Thyroid gland (tissue), 4 donors: Measurements from ENCODE around the gene SLC4A4. TPM values are rescaled to one million over a fixed set of nuclear protein-coding genes. Genes with fewer than 3 reads are reported as not detected.
A peak's percentile ranks its signal among the peaks of the same experiment; 100 is the strongest.

Experiments used
- DNase-seq, 2 donors: peaks; one replicate each; pipeline ENCODE4 v3.0.0-alpha.2; 2019
- H3K27ac ChIP-seq, 3 donors: fragments of 200-600 bp; sonication (generic); 1 replicate in 2 of 3; 2 replicates in 1 of 3; pipeline ENCODE4 v1.5.1; 2016 to 2019; ENCODE audit warnings: mild to moderate bottlenecking in 1 of 3, moderate library complexity in 1 of 3
- H3K27me3 ChIP-seq: fragments of 200-600 bp; sonication (generic); one replicate; pipeline ENCODE4 v1.5.1; 2019
- H3K36me3 ChIP-seq, 2 donors: fragments of 200-600 bp; sonication (generic); one replicate each; pipeline ENCODE4 v1.5.1; 2016 to 2019
- H3K4me1 ChIP-seq, 2 donors: fragments of 200-600 bp; sonication (generic); one replicate each; pipeline ENCODE4 v1.5.1; 2017 to 2019
- H3K4me3 ChIP-seq, 3 donors: fragments of 200-600 bp; sonication (generic); replicated peaks in 1 of 3; 1 replicate in 2 of 3; 2 replicates in 1 of 3; pipeline ENCODE4 v1.5.1; 2016; ENCODE audit warnings: mild to moderate bottlenecking in 1 of 3
- H3K9me3 ChIP-seq: fragments of 200-600 bp; sonication (generic); one replicate; pipeline ENCODE4 v1.5.1; 2017
- CTCF ChIP-seq, 6 experiments: fragments of 200-600 bp in 3 of 6; fragments of 450-650 bp in 3 of 6; sonication (generic) in 3 of 6; IDR thresholded peaks; one replicate each; pipeline ENCODE4 v1.5.1; 2016 to 2019; ENCODE audit warnings: antibody characterized with exemption in 6 of 6, mild to moderate bottlenecking in 2 of 6, inconsistent platforms in 1 of 6, moderate library complexity in 1 of 6
- POLR2A ChIP-seq, 2 donors: fragments of 450-650 bp; IDR thresholded peaks; one replicate each; pipeline ENCODE4 v1.6.1; 2017; ENCODE audit warnings: antibody characterized with exemption in 2 of 2, mild to moderate bottlenecking in 2 of 2, moderate library complexity in 1 of 2
- WGBS, 2 donors: methylation state at CpG; one replicate each; pipeline ENCODE4 v1.1.5; 2017; 5-methylcytosine and 5-hydroxymethylcytosine counted together
- intact Hi-C: fragments of 100-400 bp; cut with DNase I; formaldehyde crosslinking; loops from one replicate; pipeline ENCODE4 v1.15.1; 2023
- total RNA-seq, 4 donors: library from RNA; depleted of rRNA; stranded (reverse); fragments of >200 nt; gene quantifications; one replicate each; pipeline ENCODE4 v1.2.3, GENCODE V29; 2016

The SLC4A4 gene
- total RNA-seq, 4 donors from 2014 or later = 39.8 to 90.7 (median 72.8) TPM

GRCh38 chr4:71520308-71520707, 181.5 kb downstream of the SLC4A4 start:
- H3K4me1 ChIP-seq = no peaks in the 10 kb centered on the region
- no peak overlapping the region for H3K27ac ChIP-seq
- no peaks in the 10 kb centered on the region for H3K36me3 ChIP-seq
- 63% methylated on average over 1 of the region's 1 CpG for WGBS, 2 donors
- H3K27me3 ChIP-seq = no peaks in the 10 kb centered on the region
- no peaks in the 10 kb centered on the region for H3K9me3 ChIP-seq
- TF ChIP-seq POLR2A (IDR thresholded peaks at IDR 0.05) = no peak
- no peak for TF ChIP-seq CTCF (IDR thresholded peaks at IDR 0.05)
- DNase-seq = no peak
- no peak overlapping the region for H3K4me3 ChIP-seq
- intact Hi-C loops = no loop called here

- no peaks in the 10 kb centered on the region for H3K27me3 ChIP-seq
- intact Hi-C loops = no loop called here
- no peak overlapping the region for H3K4me3 ChIP-seq
- TF ChIP-seq CTCF (IDR thresholded peaks at IDR 0.05) (no peak), POLR2A (IDR thresholded peaks at IDR 0.05) (no peak)
- WGBS, 2 donors = 85 to 92% methylated on average over 1 of the region's 1 CpG
- DNase-seq = no peak
- H3K27ac ChIP-seq = no peak overlapping the region
- H3K36me3 ChIP-seq = no peaks in the 10 kb centered on the region
- peaks cover 0 to under 1% of the 10 kb centered on the region in 2 donors for H3K4me1 ChIP-seq
- no peaks in the 10 kb centered on the region for H3K9me3 ChIP-seq
Observed at GRCh38 chr4:71520850-71521249, 182.0 kb downstream of the SLC4A4 start.

- Histone ChIP-seq H3K9me3 (no peaks in the 10 kb centered on the region), H3K4me1 (peaks cover 0 to 3% of the 10 kb centered on the region in 2 donors), H3K27me3 (no peaks in the 10 kb centered on the region), H3K27ac (no peak overlapping the region), H3K36me3 (no peaks in the 10 kb centered on the region), H3K4me3 (no peak overlapping the region)
- intact Hi-C loops = no loop called here
- TF ChIP-seq CTCF (IDR thresholded peaks at IDR 0.05) = no peak
- TF ChIP-seq POLR2A (IDR thresholded peaks at IDR 0.05) = no peak
- 52 to 59% methylated on average over 1 of the region's 1 CpG for WGBS, 2 donors
- DNase-seq = no peak
Observed at GRCh38 chr4:71524756-71525155, 185.9 kb downstream of the SLC4A4 start.

- H3K36me3 ChIP-seq = no peaks in the 10 kb centered on the region
- no peak overlapping the region for H3K4me3 ChIP-seq
- no peaks in the 10 kb centered on the region for H3K27me3 ChIP-seq
- peaks cover 0 to 3% of the 10 kb centered on the region in 2 donors for H3K4me1 ChIP-seq
- TF ChIP-seq POLR2A (IDR thresholded peaks at IDR 0.05) (no peak), CTCF (IDR thresholded peaks at IDR 0.05) (peak in 4 of 6 experiments; percentile 31 to 64 (median 53))
- intact Hi-C loops = no loop called here
- H3K27ac ChIP-seq = no peak overlapping the region
- peak; percentile 12 to 35 for DNase-seq
- 69 to 75% methylated on average over 4 of the region's 4 CpGs for WGBS, 2 donors
- no peaks in the 10 kb centered on the region for H3K9me3 ChIP-seq
Observed at GRCh38 chr4:71526637-71527406, 188.0 kb downstream of the SLC4A4 start.

- no peaks in the 10 kb centered on the region for H3K4me1 ChIP-seq
- H3K27me3 ChIP-seq = no peaks in the 10 kb centered on the region
- DNase-seq = no peak
- no peak for TF ChIP-seq POLR2A (IDR thresholded peaks at IDR 0.05)
- no peak for TF ChIP-seq CTCF (IDR thresholded peaks at IDR 0.05)
- intact Hi-C loops = no loop called here
- no peaks in the 10 kb centered on the region for H3K9me3 ChIP-seq
- H3K36me3 ChIP-seq = no peaks in the 10 kb centered on the region
- 91 to 96% methylated on average over 1 of the region's 1 CpG for WGBS, 2 donors
- H3K27ac ChIP-seq = no peak overlapping the region
- no peak overlapping the region for H3K4me3 ChIP-seq
Observed at GRCh38 chr4:71532407-71532806, 193.6 kb downstream of the SLC4A4 start.
